KMS-11 (cell line): ENCODE results near the gene KCNAB3.

ENCODE experiments used
- H2AFZ ChIP-seq: fragments of 200-600 bp; sonication (generic); 2 replicates; pipeline ENCODE4 v1.6.1; 2016; ENCODE audit warnings: antibody characterized with exemption, mixed run types, low read depth
- H3K27ac ChIP-seq: fragments of 200-600 bp; sonication (generic); 2 replicates; pipeline ENCODE4 v1.6.1; 2016; ENCODE audit warnings: mild to moderate bottlenecking, mixed run types
- H3K27me3 ChIP-seq: fragments of 200-600 bp; sonication (generic); 2 replicates; pipeline ENCODE4 v1.6.1; 2017; ENCODE audit warnings: mild to moderate bottlenecking, low read depth, mixed run types, moderate library complexity; ENCODE audit not compliant: insufficient read depth
- H3K36me3 ChIP-seq: fragments of 200-600 bp; sonication (generic); 2 replicates; pipeline ENCODE4 v1.6.1; 2017; ENCODE audit warnings: mild to moderate bottlenecking, mixed run types; ENCODE audit not compliant: insufficient read depth
- H3K4me1 ChIP-seq: fragments of 200-600 bp; sonication (generic); 2 replicates; pipeline ENCODE4 v1.6.1; 2016; ENCODE audit warnings: mild to moderate bottlenecking, low read depth, mixed run types; ENCODE audit not compliant: poor library complexity, severe bottlenecking
- H3K4me2 ChIP-seq: fragments of 200-600 bp; sonication (generic); 2 replicates; pipeline ENCODE4 v1.7.0; 2016; ENCODE audit warnings: mild to moderate bottlenecking, mixed run types
- H3K4me3 ChIP-seq: fragments of 200-600 bp; sonication (generic); IDR thresholded peaks from 2 replicates; pipeline ENCODE4 v1.6.1; 2017; ENCODE audit warnings: low read depth, low read length, mixed read lengths; ENCODE audit not compliant: insufficient read depth
- H3K79me2 ChIP-seq: fragments of 200-600 bp; sonication (generic); 2 replicates; pipeline ENCODE4 v1.6.1; 2016; ENCODE audit warnings: low read depth, mixed run types; ENCODE audit not compliant: insufficient read depth
- H3K9ac ChIP-seq: fragments of 200-600 bp; sonication (generic); 2 replicates; pipeline ENCODE4 v1.6.1; 2016; ENCODE audit warnings: mild to moderate bottlenecking, mixed run types
- H4K20me1 ChIP-seq: fragments of 200-600 bp; sonication (generic); 2 replicates; pipeline ENCODE4 v1.6.1; 2016; ENCODE audit warnings: mild to moderate bottlenecking, mixed run types; ENCODE audit not compliant: insufficient read depth
- CTCF ChIP-seq: fragments of 200-600 bp; sonication (generic); conservative IDR thresholded peaks from 2 replicates; pipeline ENCODE4 v1.6.1; 2017; ENCODE audit warnings: low read depth, mild to moderate bottlenecking, antibody characterized with exemption, low read length, moderate library complexity, mixed read lengths

Gene KCNAB3

GRCh38 chr17:7929158-7930023 is at the start of gene KCNAB3:
TSS of gene KCNAB3 (minus strand) at chr17:7929856. CDS start at chr17:7929435, 421 bp downstream.
- H3K4me3 ChIP-seq: no peak within 1 kb of the TSS
- H3K4me1 ChIP-seq: no peaks in the 10 kb centered on the region
- no peak within 1 kb of the TSS for H3K27ac ChIP-seq
- H3K4me2 ChIP-seq: no peak within 1 kb of the TSS
- TF ChIP-seq CTCF: no peak
- no peaks in the 10 kb centered on the region for H4K20me1 ChIP-seq
- no peak within 1 kb of the TSS for H2AFZ ChIP-seq
- no peaks in the 10 kb centered on the region for H3K36me3 ChIP-seq
- H3K79me2 ChIP-seq: no peaks in the 10 kb centered on the region
- H3K9ac ChIP-seq: no peak within 1 kb of the TSS
- H3K27me3 ChIP-seq: no peaks in the 10 kb centered on the region

- H3K4me3 ChIP-seq: no peak overlapping the region
- no peak overlapping the region for H2AFZ ChIP-seq
- H4K20me1 ChIP-seq: no peaks in the 10 kb centered on the region
- H3K36me3 ChIP-seq: no peaks in the 10 kb centered on the region
- no peak for TF ChIP-seq CTCF
- H3K9ac ChIP-seq: no peak overlapping the region
- no peaks in the 10 kb centered on the region for H3K27me3 ChIP-seq
- no peaks in the 10 kb centered on the region for H3K79me2 ChIP-seq
- H3K4me1 ChIP-seq: no peaks in the 10 kb centered on the region
- H3K27ac ChIP-seq: no peak overlapping the region
- H3K4me2 ChIP-seq: no peak overlapping the region
Observed at GRCh38 chr17:7977805-7978204, 48.1 kb upstream of the KCNAB3 start.

GRCh38 chr17:7977039-7977438 is 47.4 kb upstream of the KCNAB3 start:
- no peaks in the 10 kb centered on the region for H4K20me1 ChIP-seq
- no peak for TF ChIP-seq CTCF
- H2AFZ ChIP-seq: no peak overlapping the region
- H3K4me2 ChIP-seq: no peak overlapping the region
- H3K4me1 ChIP-seq: no peaks in the 10 kb centered on the region
- H3K4me3 ChIP-seq: no peak overlapping the region
- no peaks in the 10 kb centered on the region for H3K36me3 ChIP-seq
- H3K27me3 ChIP-seq: no peaks in the 10 kb centered on the region
- no peak overlapping the region for H3K27ac ChIP-seq
- H3K9ac ChIP-seq: no peak overlapping the region
- no peaks in the 10 kb centered on the region for H3K79me2 ChIP-seq

GRCh38 chr17:7974638-7975131 is 45.0 kb upstream of the KCNAB3 start:
- TF ChIP-seq CTCF: no peak
- Histone ChIP-seq H3K27ac (no peak overlapping the region), H3K36me3 (no peaks in the 10 kb centered on the region)

More at GRCh38 chr17:7974638-7975131, 45.0 kb upstream of the KCNAB3 start:
- Histone ChIP-seq H3K4me1 (no peaks in the 10 kb centered on the region), H3K4me2 (no peak overlapping the region), H2AFZ (no peak overlapping the region), H3K27me3 (no peaks in the 10 kb centered on the region), H3K79me2 (no peaks in the 10 kb centered on the region), H3K4me3 (no peak overlapping the region), H4K20me1 (no peaks in the 10 kb centered on the region), H3K9ac (no peak overlapping the region)
